Fibroblast of skin of right biceps (primary cell): ENCODE data around the gene CHN2.

Experiments
- DNase-seq: peaks from one replicate; pipeline ENCODE4 v3.0.0-alpha.2; 2013

The CHN2 gene

GRCh38 chr7:29194594-29195427 is at the start of gene CHN2:
Gene CHN2, plus strand, starts transcription at chr7:29194775.
- peak; percentile 33 for DNase-seq

GRCh38 chr7:29145553-29146056 is 49.0 kb upstream of the CHN2 start:
- no peak for DNase-seq

DNA sequence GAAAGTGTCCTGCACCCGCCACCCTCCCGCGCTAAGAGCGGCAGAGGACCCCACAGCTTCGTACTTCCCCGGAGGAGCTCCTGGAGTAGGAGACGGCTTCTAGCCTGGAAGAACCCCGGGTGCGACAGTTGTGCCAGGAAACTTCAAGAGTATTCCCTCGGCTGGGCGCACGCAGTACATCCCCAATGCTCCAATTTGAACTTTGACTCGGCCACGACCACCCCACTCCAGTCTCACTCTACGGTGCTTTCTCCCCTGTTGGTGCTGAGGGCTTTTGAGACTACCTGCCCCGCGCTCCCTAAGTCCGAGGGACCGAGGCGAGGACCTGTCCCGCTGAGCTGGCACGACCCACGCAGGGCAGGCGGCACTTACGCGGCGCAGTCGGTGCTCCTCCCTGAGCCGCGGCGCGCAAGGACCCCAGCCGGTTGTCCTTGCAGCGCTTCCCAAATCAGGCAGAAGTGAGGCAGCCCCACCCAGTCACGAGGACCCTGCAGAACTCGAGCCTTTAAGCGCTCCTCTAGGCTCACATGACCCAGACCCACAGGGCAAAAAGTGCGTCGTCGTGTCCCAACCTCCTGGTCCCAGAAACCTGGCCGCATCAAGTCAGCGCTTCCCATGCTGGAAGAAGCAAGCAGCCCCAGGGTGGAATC is 48.4 kb upstream of the CHN2 start, which contains the start of gene CPVL:
Gene CPVL (minus strand): TSS at position 481 of the 650 bp plus-strand sequence. CDS start 25,476 bp downstream, outside the sequence.
- DNase-seq: peak; percentile 3

DNA sequence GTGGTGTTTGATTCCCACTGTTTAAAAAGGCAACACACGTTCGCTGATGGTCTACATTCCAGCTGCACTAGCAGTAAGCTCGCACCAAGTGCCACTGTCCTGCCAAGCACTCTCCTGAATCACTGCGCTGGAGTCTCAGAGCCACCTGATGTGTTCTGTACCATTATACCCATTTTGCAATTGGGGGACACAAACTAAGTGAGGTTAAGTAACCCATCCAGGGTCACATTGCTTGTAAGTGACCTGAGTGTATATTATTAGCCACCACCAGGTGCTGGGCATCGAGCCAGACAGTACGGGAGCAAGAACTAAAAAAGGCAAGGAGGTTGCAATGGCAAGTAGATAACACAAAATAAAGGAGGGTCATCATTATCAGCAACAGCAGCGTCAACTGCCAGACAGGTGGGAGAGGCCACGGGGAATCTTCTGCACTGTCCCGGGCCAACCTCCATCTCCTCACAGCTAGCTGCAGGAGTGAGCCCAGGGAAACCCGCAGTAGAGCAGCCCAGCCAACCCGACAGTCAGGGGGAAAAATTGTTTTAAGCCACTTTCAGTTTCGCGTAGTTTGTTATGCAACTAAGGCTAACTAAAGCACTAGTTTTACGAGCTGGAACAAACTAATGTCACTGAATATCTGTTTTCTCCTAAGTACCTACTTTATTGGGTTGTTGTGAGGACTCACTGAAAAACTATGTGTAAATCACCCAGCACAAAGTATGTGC is 47.5 kb upstream of the CHN2 start:
- DNase-seq: no peak

- DNase-seq: no peak
These were observed 46.8 kb upstream of the CHN2 start for GRCh38 chr7:29147821-29148220.

DNA sequence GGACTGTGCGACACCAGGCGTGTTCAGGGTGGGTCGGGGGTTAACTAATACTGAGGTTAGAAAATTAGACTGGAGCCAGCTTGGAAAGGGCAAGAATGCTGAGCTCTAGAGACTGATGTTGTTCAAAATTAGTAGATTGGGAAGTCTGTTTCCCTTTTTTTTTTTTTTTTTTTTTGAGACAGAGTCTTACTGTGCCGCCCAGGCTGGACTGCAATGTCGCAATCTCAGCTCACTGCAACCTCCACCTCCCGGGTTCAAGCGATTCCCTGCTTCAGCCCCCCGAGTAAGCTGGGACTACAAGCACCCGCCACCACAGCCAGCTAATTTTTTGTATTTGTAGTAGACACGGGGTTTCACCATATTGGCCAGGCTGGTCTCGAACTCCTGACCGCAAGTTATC is 45.5 kb upstream of the CHN2 start:
- DNase-seq: no peak

GRCh38 chr7:29150856-29151255 is 43.7 kb upstream of the CHN2 start:
- DNase-seq: no peak

DNA sequence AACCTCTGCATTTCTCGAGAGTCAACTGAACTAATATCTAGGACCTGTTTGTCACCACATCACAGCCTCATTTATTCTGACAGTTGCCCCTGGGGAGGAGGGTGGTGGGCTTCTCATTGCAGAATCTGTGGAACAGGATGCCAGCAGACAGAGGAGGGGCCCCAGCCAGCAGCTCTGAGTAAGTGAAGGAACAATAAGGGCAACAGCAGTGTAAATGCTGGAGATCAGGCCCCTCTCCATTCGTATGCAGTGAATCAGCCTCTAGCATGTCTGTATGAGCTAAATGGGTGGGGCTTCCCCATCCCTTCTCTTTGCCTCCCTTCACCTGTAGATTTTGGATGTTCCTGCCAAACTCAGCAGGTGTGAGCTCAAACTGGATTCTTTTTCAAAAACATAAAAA is 40.5 kb upstream of the CHN2 start:
- no peak for DNase-seq

- no peak for DNase-seq
These were observed 37.6 kb upstream of the CHN2 start for GRCh38 chr7:29156907-29157452.

- DNase-seq: no peak
These were observed 35.7 kb upstream of the CHN2 start for GRCh38 chr7:29158795-29159423.

GRCh38 chr7:29160080-29160479 is 34.5 kb upstream of the CHN2 start:
- no peak for DNase-seq

- DNase-seq: no peak
These were observed 33.3 kb upstream of the CHN2 start for GRCh38 chr7:29161231-29161630.

GRCh38 chr7:29162577-29162976 is 32.0 kb upstream of the CHN2 start:
- no peak for DNase-seq

DNA sequence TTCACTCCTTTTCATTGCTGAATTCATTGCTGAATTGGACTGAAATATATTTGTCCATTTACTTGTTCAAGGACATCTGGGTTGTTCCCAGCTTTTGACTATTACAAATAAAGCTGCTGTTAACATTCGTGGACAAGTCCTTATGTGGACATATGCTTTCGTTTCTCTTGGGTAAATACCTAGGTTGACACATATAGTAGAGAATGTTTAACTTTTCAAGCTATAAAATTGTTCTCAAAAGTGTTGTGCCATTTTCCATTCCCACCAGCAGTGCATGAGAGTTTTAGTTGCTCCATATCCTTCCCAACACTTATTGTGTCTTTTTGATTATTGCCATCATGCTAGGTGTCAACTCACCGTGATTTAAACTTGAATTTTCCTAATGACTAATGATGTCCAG is 30.7 kb upstream of the CHN2 start:
- DNase-seq: no peak

DNA sequence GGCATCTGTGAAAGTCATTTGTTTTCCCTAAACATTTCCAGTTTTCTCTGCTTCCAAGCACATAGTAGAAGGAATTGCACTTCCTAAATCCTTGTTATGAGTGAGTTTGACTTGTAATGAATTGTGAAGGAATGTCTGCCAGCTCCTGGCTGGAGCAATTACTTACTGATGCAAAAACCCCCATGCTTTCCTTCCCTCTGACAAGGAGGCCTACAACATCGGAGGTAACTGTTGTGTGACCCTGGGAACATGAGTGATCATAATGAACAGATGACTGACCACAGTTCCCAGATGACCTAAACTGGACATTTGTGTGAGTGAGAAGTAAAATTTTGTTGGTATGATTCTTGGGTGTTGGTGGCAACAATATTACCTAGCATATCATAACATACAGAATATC is 26.9 kb upstream of the CHN2 start:
- no peak for DNase-seq

- no peak for DNase-seq
These were observed 23.8 kb upstream of the CHN2 start for GRCh38 chr7:29170781-29171180.

DNA sequence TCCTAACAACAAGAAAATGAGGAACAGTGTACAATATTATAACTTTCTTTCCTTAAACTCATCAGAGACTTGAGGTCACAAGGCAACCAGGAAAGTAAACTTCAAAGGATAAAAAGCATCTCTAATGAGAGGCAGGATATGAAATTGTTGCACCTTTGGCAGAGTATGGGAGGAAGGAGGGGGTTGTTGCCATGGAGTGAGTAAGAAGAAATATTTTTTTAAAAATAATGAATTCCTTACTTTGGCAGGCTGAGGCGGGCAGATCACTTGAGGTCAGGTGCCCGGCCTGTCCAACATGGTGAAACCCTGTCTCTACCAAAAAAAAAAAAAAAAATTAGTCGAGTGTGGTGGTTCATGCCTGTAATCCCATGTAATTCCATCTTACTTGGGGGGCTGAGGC is 21.1 kb upstream of the CHN2 start:
- no peak for DNase-seq

DNA sequence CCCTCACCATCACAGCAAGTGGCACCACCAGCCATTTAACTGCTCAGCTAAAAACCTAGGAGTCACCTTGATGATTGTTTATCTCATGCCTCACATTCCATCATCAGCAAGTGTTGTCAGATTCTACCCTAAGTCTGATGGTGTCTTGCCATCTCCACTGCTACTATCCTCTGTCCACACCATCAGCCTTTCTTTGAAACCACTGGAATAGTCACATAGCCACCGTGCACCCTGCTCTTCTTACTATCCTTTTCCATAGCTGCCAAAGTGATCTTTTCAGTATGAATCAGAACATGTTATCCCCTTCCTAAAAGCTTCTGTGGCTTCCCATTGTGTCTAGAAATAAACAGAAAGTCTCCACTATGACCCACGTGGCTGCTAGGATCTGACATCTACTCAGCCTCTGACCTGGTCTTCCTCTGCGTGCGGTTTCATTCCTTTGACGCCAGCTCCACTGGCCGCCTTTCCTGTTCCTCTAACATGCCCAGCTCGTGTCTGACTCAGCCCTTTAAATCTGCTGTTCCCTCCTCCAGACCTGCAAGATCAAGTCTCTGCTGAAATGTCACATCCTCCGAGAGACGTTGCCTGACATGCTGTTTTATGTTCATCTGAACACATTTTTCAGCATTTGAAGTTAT is 16.5 kb upstream of the CHN2 start:
- DNase-seq: no peak

- no peak for DNase-seq
These were observed 15.5 kb upstream of the CHN2 start for GRCh38 chr7:29179115-29179514.

DNA sequence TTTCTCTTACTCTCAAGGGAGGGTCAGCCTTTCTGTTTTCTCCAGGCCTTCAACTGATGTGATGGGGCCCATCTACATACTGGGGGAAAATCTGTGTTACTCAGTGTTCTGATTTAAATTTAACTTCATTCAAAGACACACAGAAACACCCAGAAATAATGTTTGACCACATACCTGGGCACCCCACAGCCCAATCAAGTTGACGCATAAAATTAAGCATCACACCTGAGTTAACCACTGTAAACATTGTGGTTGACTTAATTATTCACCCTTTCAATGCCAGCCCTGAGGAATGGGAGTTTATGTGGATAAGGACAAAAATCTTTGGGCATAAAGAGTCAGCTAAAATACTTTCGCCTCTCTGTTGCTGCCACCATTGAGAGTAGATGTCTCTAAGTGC is 10.0 kb upstream of the CHN2 start:
- DNase-seq: no peak

DNA sequence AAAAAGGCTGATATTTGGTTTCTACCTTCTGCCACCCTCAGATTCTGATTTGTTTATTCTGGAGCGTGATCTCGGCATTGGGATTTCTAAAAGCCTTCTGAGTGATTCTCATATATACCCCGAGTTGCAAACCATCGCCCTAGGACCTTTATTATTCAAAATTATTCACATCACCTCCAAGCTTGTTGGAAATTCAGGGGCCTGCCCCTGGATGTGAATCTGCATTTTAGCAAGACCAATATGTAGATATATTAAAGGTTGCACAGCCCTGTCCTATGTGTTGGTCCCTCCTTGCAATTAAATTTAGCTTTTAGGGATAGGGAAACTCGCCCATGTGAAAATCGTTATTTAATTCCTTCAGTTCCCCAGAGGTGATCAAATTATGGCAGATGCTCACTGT is 9.0 kb upstream of the CHN2 start:
- DNase-seq: no peak

- DNase-seq: peak; percentile 31
These were observed 4.8 kb upstream of the CHN2 start for GRCh38 chr7:29189743-29190201.
